Stimulated activated CD4-positive, alpha-beta T cell treated with anti-CD3 and anti-CD28 coated beads, Interleukin-15, amount 100 ng/mL, for 1 hour (primary cell): ENCODE data around the gene TLR7.

Source experiments
- DNase-seq, 2 donors: peaks; one replicate each; pipeline ENCODE4 v3.0.0-alpha.2; 2020; ENCODE audit warnings: low read depth in 1 of 2, low spot score in 1 of 2

Gene TLR7

DNA sequence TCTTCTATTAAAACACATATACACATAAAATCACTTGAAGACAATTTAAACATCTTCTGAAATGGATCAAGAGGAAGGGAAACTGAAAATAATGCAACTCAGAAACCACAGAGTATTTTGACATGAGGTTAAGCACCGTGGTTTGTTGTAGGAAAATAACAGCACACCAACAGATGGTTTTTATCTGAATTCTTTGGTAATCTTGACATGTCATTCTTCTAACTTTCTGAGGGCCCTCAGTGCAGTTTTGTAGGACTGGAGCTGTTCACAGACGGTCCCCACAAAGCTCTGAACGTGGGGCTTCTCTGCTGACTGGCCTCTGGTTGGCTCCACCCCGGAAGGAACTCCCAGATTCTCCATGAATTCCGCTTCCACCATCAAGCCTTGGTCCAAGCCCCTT, 23.6 kb downstream of the TLR7 start:
- no peak for DNase-seq

DNA sequence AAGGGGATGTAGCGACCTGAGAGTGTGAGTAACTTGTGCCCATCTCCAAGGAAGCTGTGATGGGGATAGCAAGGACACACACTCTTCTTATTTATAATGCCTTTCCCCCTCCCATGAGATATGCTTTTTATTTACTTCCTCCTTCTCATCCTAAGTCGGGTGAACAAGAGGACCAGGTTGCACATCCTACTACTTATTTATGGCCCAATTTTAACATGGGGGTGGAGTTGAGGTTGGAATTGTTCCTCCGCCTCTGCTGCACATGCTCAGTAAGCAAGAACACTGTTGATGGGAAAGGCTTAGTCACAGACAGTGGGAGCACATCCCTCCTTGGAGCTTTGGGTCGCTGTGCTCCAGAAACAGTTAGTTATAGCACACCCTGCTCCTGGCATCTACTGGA, 24.3 kb downstream of the TLR7 start:
- no peak for DNase-seq

DNA sequence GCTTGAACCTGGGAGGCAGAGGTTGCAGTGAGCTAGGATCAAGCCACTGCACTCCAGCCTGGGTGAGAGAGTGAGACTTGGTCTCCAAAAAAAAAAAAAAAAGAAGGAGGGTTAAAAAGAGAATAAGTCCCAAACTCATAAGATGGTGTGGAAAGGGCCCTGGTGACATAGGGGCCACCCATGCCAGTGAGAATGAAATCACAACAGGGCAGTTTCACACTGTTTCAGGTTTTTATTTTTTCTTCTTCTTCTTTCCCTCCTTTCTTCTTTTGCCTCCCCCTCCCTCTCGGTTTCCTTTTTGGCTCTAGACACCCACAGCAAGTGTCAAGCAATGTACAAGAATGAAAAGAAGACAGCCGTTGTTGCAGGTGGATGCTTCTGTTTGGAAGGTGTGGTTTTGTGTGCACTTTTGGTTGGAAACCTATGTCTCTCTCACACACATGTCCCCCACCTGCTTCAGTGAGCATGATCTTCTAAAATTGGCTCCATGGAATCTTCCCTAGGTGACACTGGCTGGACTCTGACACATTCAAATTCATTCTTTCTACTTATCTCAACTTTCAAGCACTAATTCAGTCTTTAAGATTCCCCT, 25.1 kb downstream of the TLR7 start:
- no peak for DNase-seq

DNA sequence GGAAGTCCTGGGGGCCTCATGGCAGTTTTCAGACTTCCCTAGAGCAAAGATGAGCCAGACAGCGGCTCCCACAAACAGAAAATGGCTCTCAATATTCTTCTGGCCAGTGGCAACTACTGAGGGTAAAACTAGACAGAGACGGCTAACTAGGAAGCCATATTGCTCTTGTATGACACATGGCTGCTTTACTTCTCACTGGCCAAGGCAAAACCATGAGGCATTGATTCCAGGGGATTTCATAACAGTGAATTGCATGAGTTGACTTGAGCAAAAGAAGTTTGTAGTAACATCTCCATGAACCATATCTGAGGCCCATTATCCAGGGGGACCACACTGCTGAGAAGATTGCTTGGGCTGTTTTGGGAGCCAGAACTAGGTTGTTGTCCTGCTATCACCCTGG, 25.8 kb downstream of the TLR7 start:
- no peak for DNase-seq

DNA sequence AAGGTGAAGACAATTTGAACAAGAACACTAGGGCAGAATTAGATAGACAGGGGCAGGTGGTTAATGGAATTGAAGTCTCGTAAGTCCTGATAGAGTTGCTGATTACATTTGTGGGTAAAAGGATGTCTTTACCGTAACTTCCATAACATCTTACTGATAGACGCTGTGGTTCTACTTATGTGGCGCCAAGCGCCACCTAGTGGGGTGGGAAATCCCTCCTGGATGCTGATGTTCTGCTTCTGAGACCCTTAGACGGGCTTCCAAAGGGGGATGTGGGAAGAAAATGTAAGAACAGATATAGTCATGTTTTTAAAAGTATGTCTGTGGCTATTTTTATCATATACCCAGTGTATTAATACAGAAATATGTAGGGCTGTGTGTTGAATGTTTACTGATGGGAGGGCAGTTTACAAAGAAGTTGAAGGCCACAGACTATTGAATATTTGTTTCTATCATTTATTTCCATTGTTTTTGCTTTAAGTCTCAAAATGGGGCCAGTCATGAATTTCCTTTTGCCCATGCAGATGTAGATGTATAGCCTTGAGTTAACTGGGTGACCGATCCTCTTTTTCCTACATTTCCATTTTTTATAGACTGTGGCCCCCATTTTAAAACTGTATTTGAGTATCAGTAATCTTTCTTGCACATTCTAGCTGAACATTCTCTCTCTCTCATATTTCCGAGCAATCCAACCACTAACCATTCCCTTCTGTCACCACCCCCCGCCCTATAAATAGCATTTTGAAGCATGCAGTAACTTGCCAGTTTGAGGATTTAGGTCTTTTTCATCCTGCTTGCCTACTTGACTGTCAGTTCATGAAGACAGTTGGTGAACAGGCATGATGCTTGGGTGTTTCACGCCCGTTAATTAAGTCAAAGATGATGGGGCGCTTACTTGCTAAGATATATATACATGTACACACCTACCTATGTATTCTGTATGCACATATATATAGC, 27.5 kb downstream of the TLR7 start:
- peak; percentile 2 to 10 for DNase-seq

DNA sequence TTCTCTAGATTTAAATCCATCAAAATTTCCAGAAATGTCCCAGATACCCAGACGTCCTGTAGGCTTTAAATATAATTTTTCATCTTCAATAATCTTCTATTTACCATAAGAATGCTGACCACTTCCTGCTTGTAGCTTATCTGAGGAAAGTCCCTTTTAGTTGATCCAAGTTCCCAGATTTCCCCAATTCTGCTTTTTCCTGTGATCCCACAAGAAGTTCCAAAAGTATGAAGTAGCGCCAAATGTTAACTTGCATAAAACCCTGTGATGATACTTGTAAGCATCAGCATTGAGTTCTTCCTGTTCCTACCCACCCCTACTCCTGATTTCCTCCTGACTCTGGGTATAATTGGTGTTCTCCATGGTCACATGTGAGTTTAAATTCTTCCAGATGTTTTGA, 29.0 kb downstream of the TLR7 start:
- DNase-seq, result no peak

DNA sequence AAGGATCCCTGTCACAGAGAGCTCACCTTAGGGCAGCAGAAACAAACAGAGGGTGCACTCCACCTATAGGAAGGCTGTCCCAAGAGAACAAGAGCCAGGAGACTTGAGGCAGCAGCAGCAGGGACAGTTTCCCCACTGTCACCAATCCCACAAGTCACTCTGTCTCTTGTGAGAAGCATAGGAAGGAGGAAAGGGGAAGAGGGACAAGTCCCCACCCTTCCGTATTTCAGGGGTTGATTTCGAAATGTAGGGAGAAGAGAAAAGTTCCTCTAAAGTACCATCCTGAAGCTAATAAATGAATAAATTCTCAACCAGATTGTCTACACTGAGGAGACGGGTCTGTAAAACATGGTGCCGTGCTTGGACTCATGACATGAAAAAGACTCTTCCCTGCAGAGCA, 30.1 kb downstream of the TLR7 start:
- no peak for DNase-seq

DNA sequence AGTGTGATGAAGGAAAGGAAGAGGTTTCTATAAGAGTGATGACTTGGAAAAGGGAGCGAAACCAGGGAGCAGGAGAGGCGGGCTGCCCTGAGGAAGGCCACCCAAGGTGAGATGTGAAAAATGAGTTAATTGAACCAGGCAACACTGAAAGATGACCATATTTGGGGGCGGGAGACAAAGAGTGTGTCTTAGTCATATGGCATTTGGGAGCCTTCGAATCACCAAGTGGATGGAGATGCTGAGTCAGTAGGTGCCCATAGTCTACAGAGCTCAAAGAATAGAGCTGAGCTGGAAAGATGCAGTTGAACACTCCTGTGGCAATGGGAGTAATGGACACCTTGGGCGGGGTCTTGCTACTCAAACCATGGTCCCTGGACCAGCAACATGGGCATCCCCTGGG, 31.2 kb downstream of the TLR7 start:
- no peak for DNase-seq

DNA sequence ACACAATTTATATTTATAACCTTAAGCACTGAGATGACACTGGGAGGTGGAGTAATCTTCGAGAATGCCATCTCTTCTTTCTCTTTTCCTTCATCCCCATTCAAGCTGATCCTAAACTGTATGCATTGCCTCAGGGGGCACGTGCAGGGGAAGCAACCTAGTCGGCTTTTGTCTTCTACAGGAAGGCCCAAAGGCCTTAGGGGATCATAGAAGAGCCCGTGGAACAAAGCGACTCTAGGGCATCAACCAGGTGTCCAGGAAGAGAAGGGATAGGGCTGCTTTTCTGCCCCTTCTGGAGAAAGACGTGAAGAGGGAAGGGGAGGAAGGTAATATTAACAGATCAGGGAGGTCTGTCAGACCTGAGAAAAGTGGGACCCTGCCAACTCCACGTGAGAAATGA, 32.6 kb downstream of the TLR7 start:
- no peak for DNase-seq

DNA sequence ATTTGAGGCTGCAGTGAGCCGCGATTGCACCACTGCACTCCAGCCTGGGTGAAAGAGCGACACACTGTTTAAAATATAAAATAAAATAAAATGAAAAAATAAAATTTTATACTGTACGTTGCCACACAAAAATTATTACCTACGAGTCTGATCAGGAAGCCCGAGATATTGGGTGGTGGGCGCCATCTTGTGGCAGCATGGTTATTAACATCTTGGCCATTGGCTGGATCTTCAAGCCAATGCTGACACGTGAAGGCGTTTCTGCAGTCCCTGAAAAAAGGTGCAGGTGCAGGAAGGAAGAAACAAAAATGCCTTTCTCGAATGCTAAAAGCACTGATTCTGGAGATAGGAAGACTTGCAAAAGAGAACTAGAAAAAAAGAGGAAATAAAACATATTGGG, 34.6 kb downstream of the TLR7 start:
- peak; percentile 19 to 35 for DNase-seq

DNA sequence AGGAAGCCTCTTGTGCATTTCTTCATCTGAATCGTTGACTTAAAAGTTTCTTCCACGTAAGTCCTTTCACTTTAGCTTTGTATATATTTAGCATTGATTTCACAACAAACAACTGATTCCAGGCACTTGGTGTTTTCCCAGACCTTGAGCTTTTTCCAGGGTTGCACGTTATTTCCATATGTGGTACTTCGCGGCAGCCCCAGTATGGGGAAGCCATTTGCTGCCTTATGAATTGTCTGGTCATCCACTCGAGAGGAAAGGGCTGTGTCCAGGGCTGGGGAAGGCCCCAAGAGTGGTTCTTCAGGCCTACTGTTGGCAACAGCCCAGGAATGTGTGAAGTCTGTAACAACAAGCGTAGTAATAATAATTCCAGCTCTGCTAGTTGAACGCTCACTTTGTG, 36.8 kb downstream of the TLR7 start:
- no peak for DNase-seq

DNA sequence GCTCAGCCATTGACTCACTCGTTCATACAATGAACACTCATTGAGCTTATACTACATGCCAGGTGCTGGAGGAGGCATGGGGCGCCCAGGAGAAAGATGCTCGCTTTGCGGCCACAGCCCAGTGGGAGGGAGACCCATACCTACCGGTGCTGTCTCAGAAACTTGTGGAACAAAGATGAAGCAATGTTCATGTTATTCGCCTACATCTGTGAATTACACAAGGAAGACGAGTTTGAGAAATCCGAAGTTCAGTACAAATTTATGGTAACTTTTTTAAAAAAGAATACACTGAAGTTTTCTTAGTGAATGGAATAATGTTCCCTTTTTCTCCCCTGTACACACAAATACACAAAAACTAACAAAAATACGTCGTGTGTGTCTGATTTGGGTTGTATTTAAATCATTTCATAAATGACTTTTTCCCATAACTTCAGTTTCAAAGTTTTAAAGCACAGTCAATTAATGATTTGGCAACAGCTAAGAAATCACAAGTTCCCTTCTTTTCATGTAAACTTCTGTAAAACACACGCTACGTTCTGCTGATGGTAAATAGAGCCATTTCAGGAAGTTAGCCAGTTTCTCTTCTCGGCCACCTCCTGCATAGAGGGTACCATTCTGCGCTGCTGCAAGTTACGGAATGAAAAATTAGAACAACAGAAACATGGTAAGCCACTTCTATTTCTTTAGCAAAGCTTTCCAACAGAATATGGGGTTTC, 39.3 kb downstream of the TLR7 start, which contains the start of gene TLR8:
TSS of gene TLR8 (plus strand) at position 575 of the 716 bp plus-strand sequence. CDS start at position 662, 87 bp downstream.
- DNase-seq, result no peak

DNA sequence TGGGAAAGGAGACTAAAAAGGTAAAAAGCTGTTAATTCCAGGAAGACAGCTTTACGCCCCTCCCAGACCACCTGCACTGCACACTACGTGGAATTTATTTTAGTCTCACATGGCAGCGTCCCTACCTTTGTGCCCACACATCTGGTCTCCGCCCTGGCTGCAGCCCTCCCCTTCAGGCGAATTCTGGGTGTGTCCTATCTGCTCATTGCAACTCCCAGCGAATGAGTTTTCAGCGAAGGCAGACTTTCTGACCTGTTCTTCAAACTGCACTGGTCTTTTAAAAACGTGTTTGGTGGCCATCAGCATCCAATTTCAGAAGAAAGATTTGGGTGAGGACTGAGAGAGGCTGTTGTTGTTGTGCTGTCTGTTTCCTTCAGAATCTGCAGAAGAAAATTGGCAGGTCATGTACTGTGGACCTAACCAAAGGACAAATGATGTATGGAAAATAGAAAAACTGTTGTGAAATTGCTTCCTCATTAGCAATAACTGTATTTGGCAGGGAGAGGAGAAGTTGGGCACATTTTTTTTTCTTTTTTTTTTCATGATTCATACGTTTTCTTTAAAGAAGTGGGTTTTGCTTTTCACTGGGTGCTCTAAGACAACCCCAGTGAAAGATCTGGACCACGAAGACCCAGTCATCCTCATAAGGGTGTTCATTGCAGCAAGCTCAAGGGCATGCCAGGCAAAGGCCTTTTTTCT, 43.7 kb downstream of the TLR7 start:
- DNase-seq, result no peak

DNA sequence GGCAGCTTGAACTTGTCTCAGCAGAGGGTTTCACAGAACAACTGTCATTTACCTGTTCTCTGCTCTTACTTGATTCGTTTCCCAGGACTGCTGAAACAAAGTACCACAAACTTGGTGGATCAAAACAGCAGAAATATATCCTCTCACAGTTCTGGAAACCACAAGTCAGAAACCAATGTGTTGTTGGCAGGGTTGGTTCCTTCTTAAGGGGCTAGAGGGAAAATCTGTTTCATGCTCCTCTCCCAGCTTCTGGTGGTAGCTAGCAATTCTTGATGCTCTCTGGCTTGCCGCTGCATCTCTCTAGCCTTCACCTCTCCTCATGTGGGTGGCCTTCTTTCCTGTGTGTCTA, 44.2 kb downstream of the TLR7 start:
- no peak for DNase-seq

DNA sequence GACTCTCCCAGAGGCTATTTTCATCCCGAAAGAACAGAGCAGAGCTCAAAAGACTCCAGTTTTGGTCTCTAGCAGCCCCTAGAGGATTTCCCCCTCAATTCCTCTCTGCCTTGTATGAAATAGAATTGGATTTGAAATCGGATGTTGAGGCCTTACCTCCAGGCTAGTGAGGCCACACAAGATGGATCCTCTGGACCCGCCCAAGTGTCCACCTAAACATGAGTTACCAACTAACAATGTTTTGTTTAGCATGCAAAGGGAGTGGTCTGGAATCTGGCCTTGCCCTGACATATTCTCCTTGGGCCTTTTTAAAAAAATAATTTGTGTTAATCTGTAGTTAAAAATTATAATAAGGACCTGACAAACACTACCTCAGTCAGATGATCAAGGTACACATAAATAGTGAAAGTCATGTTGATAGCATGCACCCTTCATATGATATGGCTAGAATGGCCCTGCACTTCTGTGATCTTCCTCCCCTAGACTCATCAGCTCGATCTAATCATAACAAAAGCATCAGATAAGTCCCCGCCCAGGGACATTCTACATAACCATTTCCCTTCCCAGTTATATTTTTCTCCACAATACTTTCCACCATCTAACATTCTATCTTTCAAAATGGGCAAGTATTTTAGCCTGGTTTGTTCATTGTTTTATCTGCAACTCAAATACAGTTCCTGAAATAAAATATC, 46.1 kb downstream of the TLR7 start:
- no peak for DNase-seq

DNA sequence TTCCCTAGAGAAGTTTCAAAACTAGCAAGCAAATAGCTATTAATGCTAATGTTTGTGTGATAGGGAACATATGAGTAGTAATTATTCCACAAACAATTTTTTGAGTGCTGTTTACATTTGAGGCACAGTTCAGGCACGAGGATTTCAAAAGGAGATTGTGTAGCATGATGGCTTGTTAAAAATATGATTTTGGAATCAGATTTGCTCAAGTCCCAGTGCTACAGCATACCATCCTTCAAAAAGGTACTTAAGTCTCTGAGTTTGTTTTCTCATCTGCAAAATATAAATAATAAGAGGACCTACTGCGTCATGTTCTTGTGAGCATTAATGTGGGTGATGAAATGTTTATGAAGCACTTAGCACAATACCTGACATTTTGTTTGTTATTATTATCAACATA, 50.9 kb downstream of the TLR7 start:
- no peak for DNase-seq

DNA sequence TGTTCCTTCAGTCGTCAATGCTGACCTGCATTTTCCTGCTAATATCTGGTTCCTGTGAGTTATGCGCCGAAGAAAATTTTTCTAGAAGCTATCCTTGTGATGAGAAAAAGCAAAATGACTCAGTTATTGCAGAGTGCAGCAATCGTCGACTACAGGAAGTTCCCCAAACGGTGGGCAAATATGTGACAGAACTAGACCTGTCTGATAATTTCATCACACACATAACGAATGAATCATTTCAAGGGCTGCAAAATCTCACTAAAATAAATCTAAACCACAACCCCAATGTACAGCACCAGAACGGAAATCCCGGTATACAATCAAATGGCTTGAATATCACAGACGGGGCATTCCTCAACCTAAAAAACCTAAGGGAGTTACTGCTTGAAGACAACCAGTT, 52.2 kb downstream of the TLR7 start:
- no peak for DNase-seq

DNA sequence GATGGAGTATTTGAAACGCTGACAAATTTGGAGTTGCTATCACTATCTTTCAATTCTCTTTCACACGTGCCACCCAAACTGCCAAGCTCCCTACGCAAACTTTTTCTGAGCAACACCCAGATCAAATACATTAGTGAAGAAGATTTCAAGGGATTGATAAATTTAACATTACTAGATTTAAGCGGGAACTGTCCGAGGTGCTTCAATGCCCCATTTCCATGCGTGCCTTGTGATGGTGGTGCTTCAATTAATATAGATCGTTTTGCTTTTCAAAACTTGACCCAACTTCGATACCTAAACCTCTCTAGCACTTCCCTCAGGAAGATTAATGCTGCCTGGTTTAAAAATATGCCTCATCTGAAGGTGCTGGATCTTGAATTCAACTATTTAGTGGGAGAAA, 52.7 kb downstream of the TLR7 start:
- no peak for DNase-seq

DNA sequence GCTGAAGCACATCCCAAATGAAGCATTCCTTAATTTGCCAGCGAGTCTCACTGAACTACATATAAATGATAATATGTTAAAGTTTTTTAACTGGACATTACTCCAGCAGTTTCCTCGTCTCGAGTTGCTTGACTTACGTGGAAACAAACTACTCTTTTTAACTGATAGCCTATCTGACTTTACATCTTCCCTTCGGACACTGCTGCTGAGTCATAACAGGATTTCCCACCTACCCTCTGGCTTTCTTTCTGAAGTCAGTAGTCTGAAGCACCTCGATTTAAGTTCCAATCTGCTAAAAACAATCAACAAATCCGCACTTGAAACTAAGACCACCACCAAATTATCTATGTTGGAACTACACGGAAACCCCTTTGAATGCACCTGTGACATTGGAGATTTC, 54.1 kb downstream of the TLR7 start:
- DNase-seq, result no peak

DNA sequence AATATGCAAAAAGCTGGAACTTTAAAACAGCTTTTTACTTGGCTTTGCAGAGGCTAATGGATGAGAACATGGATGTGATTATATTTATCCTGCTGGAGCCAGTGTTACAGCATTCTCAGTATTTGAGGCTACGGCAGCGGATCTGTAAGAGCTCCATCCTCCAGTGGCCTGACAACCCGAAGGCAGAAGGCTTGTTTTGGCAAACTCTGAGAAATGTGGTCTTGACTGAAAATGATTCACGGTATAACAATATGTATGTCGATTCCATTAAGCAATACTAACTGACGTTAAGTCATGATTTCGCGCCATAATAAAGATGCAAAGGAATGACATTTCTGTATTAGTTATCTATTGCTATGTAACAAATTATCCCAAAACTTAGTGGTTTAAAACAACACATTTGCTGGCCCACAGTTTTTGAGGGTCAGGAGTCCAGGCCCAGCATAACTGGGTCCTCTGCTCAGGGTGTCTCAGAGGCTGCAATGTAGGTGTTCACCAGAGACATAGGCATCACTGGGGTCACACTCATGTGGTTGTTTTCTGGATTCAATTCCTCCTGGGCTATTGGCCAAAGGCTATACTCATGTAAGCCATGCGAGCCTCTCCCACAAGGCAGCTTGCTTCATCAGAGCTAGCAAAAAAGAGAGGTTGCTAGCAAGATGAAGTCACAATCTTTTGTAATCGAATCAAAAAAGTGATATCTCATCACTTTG, 55.2 kb downstream of the TLR7 start:
- no peak for DNase-seq
